GM21723 (cell line): ENCODE measurements around the gene FAM193A.
"Not testable (repeated sequence)": the region's sequence is repeated elsewhere in the genome, so short reads cannot be mapped to it uniquely, and the experiment has no call there.

Source experiments
- ATAC-seq: cut with Tn5 transposase; IDR thresholded peaks from one replicate; pipeline ENCODE4 v1.9.1; 2021; ENCODE audit warnings: mild to moderate bottlenecking, moderate library complexity; ENCODE audit not compliant: unreplicated experiment

Gene FAM193A

DNA sequence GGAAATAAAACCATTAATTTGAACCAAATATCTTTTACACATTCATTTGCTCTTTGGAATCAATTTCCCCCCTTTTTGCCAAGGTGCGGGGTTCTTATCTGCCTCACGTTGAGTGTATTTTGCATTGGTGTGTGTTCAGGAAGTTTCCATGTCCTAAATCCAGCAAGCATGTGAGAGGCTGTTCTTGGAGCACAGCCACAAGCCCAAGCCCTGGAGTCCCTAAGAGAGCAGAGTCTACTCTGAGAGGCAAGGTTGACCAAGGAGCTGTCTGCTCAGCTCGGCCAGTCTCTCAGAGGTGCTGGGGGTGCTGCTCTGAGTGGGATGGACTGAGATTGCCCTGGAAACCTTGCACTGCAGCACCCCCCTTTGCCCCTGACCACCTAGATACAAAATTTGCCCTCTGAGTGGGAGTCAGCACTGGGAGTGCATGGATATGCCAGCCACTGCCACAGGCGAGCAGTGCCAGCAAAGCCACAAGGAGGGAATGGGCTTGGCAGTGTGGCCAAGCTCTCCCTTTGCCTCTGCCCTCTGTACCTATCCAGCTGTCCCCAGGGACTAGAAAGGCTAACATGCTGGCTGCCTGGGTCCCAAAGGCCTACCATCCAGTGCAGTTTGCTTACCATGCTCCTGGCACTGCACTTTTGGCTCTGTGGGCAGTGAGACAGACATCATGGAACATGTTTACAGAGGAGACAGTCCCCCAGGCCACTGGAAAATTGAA lies 20.5 kb upstream of the FAM193A start:
- ATAC-seq, result no peak

- no peak for ATAC-seq
These were observed 19.8 kb upstream of the FAM193A start for GRCh38 chr4:2516635-2517034.

DNA sequence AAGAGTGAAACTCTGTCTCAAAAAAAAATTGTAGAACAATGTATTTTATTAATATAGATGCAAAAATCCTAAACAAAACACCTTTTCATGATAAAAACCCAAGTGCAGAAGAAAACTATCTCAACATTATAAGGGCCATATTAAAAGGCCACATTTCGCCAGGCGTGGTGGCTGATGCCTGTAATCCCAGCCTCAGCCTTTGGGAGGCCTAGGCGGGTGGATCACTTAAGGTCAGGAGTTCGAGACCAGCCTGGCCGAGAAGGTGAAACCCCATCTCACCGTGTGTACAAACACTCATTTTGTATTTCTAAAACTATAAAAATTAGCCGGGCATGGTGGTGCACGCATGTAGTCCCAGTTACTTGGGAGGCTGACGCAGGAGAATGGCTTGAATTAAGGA lies 9.9 kb upstream of the FAM193A start:
- ATAC-seq, result no peak

DNA sequence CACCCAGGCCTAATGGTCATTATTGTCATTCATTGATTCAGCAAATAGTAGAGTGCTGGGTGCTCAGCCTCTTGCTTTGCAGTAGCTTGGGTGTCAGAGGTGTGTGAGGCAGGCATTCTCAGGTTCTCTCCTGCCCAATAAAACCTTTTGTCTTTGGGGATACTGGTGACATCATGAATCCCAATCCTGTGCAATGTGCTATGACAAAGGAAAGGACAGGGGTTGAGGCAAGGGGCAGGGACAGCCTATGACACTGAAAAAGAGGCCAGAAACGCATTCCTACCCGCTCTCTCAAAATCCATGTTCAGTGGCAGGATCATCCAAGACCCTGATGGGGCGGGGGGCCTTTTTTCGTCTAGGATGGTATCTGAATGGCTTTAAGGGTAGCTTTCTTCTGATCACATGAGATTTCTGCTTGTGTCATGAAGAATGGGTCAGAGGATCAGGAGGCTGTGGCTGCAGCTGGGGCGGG lies 1.5 kb upstream of the FAM193A start:
- no peak for ATAC-seq

DNA sequence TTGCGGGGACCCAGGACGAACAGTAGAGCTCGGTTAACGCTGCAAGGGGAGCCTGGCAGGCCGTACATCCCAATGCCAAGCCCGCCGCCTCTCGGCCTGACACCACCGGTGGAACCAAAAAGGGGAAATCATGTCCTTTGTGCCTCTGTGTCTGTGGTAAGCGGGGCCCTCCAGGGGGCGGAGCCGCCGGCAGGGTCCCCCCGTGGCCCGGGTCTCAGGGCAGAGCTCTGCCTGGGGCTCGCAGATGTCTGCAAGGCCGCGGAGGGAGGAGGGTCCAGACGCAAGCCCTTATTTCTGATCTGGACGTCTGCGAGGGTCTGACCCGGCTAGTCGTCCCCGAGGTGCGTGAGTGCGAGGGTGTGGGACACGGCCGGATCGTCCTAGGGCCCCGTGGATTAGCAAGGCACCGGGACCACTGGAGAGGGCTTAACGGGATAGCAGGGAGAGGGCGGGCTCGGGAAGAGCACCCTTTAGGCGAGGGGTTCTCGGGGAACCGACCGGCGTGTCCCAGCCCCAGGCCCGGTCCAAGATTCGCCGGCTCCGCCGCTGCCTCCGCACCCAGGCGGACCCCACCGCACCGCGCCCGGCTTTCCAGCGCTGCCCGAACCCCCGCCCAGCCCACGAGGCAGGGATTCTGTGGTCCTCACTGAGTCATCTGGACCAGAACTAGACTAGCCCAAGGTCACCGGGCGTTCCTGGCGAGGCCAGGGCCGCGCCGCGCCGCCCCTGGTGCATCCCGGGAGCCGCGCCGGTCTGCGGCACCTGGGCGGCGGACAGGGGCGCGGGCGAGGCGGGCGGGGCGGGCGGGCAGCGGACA lies 863 bp upstream of the FAM193A start:
- ATAC-seq, result peak; percentile 22

GRCh38 chr4:2537011-2537830 lies 774 bp downstream of the FAM193A start:
- ATAC-seq, result peak; percentile 30

GRCh38 chr4:2543580-2544191 lies 7.2 kb downstream of the FAM193A start:
- ATAC-seq, result not testable (repeated sequence)

DNA sequence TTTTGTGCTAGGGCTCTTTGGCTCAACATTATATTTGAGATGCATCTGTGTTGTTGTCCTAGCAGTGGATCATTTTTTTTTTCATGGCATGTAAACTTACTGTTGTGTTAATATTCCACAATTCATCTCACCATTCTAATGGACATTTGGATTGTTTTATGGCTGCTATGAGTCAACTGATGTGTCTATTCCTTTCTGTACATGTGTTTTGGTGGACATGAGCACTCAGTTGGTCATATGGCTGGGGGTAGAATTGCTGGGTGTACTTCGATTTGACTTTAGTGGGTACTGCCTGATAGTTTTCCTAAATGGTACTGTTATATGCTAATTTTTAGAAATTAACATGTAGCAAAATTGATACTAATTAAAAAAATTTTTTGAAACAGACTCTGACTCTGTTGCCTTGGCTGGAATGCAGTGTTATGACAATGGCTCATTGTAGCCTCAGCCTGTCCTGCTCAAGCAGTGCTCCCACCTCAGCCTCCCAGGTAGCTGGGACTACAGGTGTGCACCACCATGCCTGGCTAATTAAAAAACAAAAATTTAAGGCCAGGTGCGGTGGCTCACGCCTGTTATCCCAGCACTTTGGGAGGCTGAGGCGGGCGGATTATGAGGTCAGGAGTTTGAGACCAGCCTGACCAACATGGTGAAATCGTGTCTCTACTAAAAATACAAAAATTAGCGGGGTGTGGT lies 9.0 kb downstream of the FAM193A start:
- no peak for ATAC-seq

DNA sequence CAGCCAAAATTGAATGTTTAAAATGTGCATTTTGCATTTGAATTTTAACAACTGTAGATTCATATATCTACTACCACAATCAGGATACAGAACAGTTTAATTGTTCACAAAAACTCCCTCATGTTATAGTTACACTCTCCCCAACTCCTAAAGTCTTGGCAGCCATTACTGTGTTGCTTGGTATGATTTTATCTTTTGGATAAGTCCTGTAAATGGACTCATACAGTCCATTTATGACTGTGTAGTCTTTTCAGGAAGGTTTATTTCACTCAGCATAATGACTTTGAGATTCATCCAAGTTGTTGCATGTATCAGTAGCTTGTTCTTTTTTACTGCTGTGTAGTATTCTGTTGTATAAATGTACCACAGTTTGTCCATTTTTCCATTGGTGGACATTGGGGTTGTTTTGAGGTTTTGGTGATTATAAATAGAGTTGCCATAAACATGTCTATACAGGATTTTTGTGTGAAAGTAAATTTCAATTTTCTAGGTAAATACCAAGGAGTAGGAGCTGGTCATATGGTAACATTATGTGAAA lies 9.9 kb downstream of the FAM193A start:
- ATAC-seq, result no peak

- ATAC-seq, result not testable (repeated sequence)
These were observed 10.7 kb downstream of the FAM193A start for GRCh38 chr4:2546961-2547691.

DNA sequence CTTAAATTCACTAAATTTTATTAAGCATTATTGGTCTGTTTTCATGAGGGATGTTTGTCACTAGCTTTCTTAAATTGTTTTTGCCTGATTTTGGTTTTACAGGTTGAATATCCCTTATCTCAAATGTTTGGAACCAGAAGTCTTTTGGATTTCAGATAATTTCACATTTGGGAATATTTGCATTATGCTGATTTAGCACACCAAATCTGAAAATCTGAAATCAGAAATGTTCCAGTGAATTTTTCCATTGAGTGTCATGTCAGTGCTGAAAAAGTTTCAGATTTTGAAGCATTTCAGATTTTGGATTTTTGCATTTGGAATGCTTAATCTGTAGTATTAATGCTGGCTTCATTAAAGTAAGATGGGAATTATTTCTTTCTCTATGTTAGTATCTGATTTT lies 14.7 kb downstream of the FAM193A start:
- no peak for ATAC-seq

- ATAC-seq, result no peak
These were observed 16.4 kb downstream of the FAM193A start for GRCh38 chr4:2552806-2553205.

DNA sequence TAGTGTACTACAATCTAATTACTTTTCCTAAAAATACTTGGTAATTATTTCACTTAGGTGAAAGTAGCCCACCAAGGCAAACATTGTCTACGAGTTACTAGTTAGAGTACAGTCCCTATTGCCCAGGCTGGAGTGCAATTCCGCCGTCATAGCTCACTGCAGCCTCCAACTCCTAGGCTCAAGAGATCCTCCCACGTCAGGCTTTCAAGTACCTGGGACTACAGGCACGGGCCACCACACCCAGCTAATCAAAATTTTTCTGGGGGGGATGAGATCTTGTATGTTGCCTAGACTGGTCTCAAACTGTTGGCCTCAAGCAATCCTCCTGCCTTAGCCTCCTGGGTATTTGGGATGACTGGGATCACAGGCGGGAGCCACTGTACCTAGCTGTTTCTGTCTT lies 21.9 kb downstream of the FAM193A start:
- no peak for ATAC-seq

DNA sequence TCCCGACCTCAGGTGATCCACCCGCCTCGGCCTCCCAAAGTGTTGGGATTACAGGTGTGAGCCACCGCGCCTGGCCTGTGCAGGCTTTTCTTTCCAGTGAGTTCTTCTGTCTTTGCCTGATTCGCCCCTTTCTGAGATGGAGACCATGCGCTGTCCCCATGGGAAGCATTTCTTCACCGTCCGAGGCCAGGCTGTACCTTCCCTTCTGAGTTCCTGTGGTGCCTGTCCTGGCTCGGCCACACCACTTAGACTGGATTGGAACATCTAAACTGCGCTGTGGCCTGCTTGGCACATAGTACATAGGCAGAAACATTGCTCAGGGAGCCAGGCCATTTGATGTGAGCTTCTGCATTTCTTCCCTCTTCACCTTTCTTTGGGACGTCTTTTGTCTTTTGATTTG lies 23.7 kb downstream of the FAM193A start:
- ATAC-seq, result no peak

GRCh38 chr4:2565533-2565932 lies 29.1 kb downstream of the FAM193A start:
- ATAC-seq, result no peak

DNA sequence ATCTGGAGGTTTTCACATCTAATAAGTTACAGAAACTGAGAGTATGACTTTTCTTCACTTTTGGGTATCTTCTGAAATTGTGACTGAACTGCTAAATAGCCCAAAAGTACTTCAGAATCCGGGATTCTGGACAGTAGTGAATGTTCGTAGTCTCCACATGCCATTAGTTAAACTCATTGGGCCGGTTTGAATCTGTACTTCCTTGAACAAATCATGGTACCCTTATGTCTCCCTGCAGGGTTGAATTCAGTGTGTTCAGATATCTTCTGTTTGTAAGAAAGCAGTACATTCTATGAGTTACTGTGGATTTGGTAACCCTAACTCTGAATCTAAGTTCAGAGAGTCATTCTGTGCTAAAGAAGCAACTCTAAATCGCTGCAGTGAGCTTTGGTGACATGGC lies 33.6 kb downstream of the FAM193A start:
- ATAC-seq, result peak; percentile 4

- ATAC-seq, result peak; percentile 93
These were observed 34.2 kb downstream of the FAM193A start for GRCh38 chr4:2570551-2571222.

DNA sequence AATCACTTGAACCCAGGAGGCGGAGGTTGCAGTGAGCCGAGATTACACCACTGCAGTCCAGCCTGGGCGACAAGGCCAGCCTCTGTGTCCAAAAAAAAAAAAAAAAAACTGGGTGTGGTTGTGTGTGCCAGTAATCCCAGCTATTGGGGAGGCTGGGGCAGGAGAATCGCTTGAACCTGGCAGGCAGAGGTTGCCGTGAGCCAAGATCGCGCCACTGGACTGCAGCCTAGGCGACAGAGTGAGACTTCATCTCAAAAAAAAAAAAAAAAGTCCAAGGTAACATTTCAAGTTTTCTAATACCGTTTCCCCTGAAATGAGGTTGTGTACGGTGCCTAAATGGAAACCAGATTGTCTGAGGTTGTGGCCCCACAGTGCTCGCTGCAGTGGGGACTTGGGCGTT lies 35.6 kb downstream of the FAM193A start:
- ATAC-seq, result no peak

GRCh38 chr4:2572866-2573265 lies 36.4 kb downstream of the FAM193A start:
- ATAC-seq, result no peak
